Mesenteric fat pad (tissue), 1 donor: ENCODE results near the gene GUCA2B. TPM values are rescaled to one million over a fixed set of nuclear protein-coding genes. Genes with fewer than 3 reads are reported as not detected.

Experiments
- DNase-seq: peaks from one replicate; pipeline ENCODE4 v3.0.0-alpha.2; 2020; ENCODE audit warnings: low spot score
- total RNA-seq: library from RNA; stranded (reverse); fragmentation: NEBNext Ultra II Directional; extraction: Animal tissue kit (Norgen Biotek cat#: 25700); gene quantifications from one replicate; pipeline ENCODE4 v1.2.1, GENCODE V29; 2021
- donor health status: DM: yes; HTN: yes; CAD: no.

The GUCA2B gene
- total RNA-seq, 1 donor from 2014 or later, result not detected

DNA sequence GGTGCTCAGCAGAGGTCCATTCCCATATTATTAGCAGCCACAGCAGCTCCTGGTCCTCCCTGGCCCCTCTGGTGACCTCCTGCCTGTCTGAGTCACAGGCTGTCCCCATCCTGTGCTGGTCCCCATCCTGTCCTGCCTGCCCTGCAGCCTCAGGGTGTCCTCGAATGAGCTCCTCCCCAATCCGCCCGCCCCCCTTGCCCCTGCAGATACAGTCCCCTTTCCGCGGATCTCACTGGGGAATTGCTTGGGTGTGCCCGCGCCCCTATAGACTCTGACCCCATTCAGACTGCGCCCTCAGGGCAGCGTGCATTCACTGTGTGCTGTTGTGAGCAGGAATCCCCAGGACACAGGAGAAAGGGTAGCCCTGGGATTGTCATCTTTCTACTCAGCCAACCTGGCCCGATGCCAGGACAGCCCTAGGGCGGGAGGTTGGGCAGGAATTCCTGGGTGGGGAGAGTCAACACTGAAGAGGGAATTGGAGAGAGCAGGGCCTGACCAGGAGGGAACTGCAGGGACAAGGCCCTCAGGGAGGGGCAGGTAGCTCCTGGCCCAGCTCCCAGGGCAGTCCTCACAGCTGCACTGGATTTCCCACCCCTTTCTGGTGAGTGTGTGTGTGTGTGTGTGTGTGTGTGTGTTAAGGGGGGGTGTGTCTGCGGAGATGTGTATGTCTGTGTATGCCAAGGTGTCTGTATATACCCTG is 12.5 kb downstream of the GUCA2B start:
- DNase-seq, result no peak

DNA sequence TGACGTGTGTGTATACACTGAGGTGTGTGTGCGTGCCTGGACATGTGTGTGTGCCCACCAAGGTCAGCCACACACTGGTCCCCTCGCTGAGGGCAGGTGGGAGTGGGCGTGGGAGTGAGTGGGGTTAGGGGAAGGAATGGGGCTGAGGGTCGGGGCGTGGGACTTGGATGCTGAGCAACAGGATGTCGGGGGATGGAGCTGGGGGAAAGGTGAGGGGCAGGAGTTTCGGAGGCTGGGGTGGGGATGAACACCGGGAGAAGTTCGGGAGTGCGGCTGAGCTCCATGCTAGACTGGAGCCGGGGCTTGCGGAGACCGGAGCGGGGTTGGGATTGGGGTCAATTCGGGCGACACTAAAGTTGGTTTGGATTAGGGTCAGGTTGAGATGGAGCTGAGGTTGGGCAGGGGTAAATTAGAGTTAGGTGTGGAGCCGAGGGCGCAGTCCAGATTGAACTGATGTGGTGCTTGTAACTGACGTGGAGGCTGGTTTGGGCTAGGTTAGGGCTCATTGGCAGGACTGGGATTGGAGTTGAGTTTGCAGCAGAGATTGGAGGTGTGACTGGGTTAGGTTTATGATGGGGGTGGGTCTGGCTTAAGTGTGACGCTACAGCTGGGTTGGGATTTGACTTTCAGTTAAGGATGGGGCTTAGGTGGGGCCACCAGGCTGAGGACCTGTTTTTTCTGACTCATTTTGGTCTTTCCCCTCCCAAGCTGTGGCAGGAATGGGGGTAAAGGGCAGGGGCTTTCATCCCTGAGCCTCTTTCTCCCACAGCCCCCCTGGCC is 14.6 kb downstream of the GUCA2B start:
- DNase-seq, result no peak

- DNase-seq, result no peak
These were observed 15.1 kb downstream of the GUCA2B start for GRCh38 chr1:42168391-42168670.

DNA sequence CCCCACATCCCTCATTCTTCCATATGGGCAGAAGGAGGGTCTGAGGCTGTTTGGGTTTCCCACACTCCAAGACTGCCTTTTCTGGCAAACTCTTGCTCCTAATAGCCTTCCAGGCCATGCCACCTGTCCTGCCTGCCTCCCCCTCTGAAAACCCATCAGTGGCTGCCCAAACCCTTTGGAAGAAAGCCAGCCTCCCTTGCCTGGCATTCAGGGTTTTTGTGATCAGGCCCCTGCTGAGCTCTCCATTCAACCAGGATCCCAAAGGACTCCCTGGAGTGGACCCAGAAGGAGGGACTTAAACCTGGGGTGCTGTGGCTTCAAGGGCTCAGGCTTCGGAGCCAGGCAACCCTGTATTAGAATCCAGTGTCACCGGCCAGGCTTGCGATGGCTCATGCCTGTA is 15.6 kb downstream of the GUCA2B start:
- no peak for DNase-seq

DNA sequence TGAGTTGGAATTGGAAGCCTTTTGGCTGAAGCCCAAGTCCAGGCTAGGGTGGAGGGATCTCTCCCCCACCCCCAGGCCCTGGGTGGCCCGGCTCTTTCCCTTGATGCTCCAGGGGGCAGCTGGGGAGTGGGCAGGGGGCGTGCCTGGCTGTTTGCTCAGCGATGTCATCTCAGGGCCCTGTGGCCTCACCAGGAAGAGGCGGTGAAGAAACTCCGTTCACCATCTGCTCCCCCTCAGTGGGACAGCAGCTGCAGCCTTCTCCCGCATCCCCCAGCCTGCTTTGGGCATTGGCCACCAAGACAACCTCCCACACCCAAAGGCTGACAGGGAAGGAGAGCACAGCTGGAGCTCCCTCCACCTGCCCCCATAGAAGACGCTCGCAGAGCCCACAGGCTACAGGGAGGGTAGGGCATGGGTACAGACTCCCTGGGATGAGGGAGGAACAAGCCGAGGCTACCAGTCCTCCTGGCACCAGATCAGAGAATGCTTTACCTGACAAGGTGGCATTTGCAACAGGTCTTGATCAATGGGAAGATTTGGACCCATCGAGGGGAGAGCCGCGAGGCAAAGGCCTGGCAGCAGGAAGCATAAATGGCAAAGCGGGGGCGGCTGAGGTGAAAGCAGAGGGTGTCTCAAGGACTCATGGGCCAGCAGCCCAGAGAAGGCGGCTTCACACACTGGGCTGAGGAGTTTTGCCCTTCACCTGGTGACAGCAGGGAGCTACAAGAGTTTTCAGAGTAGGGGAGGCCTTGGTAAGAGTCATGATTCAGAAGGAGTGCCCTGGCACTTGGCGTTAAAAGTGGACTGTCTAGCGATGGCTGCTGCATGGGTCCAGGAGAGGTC is 17.8 kb downstream of the GUCA2B start:
- DNase-seq, result no peak

DNA sequence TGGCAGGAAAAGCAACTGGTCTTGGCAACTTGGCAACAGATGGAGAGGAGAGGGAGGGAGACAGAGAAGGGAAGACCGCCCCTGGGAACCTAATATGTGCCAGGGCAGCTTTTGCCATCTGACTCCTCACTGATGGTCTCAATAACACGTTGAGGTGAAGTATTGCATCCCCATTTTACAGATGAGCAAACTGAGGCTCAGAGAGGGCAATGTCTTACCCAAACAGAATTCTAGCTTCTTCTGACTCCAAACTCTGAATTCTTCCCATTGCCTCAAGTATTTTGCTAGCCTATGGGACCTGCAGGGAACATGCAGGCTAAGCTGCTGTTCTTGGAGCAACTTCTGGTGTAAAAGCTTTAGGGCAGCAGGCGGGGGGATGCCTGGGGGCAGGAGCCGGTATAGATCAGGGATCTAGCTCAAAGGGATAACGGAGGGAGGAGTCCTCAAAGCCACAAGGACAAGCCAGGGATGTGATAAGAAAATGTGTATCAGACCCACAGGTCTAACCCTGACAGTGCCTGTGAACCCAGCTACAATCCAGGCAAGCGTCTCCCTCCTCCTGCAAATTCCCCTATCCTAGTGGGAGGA is 18.6 kb downstream of the GUCA2B start:
- no peak for DNase-seq

DNA sequence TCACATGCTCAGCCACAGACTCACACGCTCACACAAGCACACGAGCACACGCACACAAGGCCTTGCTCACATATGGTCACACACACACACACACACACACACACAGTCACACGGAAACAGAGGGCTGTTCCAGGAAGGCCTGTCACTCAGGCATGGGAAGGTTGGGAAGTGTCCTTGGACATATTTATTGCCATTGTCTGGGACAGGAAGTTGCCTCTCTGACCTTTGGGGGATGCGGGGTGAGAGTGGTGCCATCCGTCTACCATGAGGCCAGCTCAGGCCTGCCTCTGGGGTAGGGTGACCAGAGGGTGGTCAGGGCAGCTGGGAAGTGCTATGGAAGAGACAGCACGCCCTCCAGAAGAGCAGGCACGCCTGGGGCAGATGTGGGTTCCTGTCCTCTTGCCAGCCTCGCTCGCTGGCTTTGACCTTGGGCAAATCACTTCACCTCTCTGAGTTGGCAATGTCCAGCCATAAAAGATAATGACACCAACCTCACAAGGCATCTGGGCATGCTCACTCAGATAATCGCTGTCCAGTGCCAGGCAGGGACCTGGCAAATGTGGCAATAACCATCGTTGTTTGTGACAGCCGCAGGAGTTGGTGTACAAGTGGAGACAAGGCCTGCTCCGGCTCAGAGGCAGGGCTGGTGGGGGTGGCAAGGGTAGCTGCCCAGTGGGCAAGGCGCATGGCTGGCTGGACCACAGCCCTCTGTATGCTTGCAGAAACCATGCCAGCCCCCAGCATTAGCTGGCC is 19.3 kb downstream of the GUCA2B start:
- DNase-seq, result no peak

- no peak for DNase-seq
These were observed 20.1 kb downstream of the GUCA2B start for GRCh38 chr1:42173155-42173933.

GRCh38 chr1:42173961-42174735 is 20.9 kb downstream of the GUCA2B start:
- DNase-seq, result no peak

GRCh38 chr1:42175314-42176054 is 22.3 kb downstream of the GUCA2B start:
- no peak for DNase-seq

- no peak for DNase-seq
These were observed 23.8 kb downstream of the GUCA2B start for GRCh38 chr1:42176902-42177519.

DNA sequence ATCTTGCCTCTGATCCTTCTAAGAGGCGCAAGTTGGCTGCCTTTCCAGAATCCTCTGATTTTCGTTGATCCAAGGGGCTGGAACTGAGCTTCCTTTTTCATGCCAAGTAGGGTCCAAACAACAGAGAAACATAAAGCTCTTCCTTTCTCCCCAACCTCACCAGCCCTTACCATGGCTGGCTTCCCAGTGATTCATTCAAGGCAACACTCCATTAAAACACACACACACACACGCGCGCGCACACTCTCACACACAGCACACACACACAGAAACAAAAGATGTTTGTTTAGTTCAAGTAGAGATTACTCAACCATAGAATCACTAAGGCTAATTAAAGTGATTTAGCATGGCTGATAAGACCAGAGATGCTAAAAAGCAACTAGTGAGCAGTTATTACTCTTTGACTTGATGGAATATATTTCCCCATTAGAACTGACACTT is 24.4 kb downstream of the GUCA2B start:
- no peak for DNase-seq

GRCh38 chr1:42178249-42178648 is 25.0 kb downstream of the GUCA2B start:
- DNase-seq, result no peak

GRCh38 chr1:42179275-42179674 is 26.1 kb downstream of the GUCA2B start:
- no peak for DNase-seq

DNA sequence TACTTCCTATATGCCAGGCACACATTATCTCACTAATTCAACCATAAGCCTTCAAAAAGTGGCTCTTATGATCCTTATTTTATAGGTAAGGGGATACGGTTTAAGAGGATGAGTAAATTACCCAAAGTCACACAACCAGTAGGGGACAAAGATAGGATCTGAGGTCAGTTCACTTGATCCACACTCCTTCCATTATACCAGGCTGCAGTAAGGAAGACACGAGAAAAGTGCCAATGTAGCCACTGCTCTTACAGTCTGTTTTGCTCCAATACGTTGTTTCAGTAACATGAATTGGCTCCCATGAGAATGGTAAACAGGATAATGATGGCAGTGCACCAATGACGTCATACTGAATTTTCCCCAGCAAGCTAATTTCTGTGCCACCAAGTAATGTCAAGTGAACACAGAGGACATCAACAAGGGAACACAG is 26.7 kb downstream of the GUCA2B start:
- DNase-seq, result no peak

GRCh38 chr1:42181687-42182086 is 28.5 kb downstream of the GUCA2B start:
- DNase-seq, result no peak

GRCh38 chr1:42183210-42183956 is 30.2 kb downstream of the GUCA2B start:
- DNase-seq, result no peak

DNA sequence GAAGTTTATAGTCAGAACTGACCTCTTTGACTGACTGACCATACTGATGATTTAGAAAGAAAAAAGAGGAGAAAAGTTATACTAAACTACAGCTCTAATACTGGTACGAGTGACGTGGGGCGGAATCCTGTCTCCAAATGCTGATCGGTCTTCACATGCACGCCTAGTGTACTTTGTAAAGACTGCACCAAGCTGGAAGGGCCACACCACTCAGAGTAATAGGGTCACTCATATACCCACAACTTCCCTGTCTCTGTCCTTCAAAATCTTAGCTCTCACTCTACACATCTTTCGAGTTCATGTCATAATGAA is 30.7 kb downstream of the GUCA2B start:
- no peak for DNase-seq
